Lower leg skin (tissue), 3 donors: Measurements from ENCODE around the gene TECPR2.

Experiments
- CTCF ChIP-seq, 3 donors: fragments of 450-650 bp; IDR thresholded peaks; one replicate each; pipeline ENCODE4 v1.5.1; 2016; ENCODE audit warnings: antibody characterized with exemption in 3 of 3, mild to moderate bottlenecking in 3 of 3, moderate library complexity in 2 of 3
- POLR2A ChIP-seq, 2 donors: fragments of 450-650 bp; IDR thresholded peaks; one replicate each; pipeline ENCODE4 v1.6.1; 2016 to 2017; ENCODE audit warnings: antibody characterized with exemption in 2 of 2, mild to moderate bottlenecking in 1 of 2, moderate library complexity in 1 of 2

GRCh38 chr14:102505775-102506625, 143.3 kb downstream of the TECPR2 start:
- TF ChIP-seq CTCF (IDR thresholded peaks at IDR 0.05) (no peak), POLR2A (IDR thresholded peaks at IDR 0.05) (no peak)
